GM18520 (cell line): ENCODE results near the gene ATP11A.
"Not testable (repeated sequence)": the region's sequence is repeated elsewhere in the genome, so short reads cannot be mapped to it uniquely, and the experiment has no call there.

Experiments
- ATAC-seq: cut with Tn5 transposase; IDR thresholded peaks from one replicate; pipeline ENCODE4 v1.9.1; 2021; ENCODE audit not compliant: unreplicated experiment

The ATP11A gene

DNA sequence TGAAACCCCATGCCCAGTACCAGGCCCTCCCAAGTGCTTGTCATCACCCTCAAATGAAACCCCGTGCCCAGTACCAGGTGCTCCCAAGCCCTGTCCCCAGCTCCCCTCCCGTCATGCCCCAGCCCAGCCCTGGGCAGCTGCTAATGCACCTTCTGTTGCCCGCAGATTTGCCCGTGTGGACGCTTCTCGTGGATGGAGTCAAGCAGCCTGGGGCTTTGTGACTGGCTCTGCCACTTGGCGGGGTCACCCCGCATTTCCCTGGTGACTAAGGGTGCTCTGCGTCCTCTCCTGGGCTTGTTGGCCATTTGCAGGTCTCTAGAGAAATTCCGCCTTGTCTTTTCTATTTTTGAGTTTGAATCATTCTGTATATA is 82.7 kb downstream of the ATP11A start:
- ATAC-seq = no peak

DNA sequence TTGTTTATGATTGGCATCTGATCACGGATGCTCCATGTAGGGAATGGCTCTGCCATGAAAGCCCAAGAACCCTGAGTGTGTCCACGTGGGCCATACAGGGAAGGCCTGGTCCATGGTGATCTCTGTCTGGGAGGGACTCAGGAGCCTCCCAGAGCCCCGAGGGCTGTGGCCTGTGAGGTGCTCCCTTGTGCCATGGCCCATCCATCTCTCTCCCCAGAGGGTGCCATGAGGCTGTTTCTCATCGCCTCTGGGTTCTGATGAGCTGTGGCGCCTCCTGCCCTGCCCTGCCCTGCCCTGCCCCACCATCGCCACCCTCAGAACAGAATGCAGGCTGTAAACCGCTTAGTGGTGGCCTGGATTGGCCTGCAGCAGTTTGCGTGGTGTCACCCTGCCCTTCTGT is 83.1 kb downstream of the ATP11A start:
- no peak for ATAC-seq

DNA sequence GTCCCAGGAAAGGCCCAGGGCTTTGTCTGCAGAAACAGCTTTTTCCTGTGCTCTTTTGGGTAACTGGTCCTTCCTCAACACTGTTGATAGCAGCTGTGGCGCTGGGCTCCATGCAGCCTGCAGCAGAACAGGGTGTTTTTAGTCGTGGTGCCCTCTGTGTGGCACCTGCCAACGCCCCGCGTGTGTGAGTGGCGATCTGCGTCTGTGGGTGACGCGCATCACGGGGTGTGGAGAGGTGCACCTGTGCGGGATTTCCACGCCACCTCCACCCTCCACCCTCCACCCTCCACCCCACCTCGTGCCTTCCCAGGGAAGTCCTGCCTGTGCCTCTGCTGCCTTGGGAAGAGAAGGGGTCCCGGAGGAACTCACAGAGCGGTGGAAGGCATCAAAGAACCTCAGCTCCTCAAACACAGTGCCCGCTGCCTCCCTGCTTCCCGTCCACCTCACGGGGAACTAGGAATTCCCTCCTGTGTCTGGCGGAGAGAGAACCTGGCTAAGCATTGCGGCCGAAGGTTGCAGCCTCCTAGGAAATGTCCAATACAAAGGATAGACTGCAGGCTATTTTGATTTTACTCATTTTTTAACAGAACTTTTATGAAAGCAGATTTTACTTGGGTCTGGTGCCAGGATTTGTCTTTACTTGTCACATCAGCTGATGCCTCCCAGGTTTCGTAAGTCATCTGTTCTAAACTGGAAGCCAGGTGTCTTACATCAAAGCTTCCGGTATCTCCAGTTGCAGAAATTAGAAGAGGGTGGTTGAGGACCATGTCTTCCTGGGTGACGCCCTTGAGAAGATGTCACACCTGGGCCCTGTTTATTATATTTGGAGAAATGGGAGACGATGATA is 84.0 kb downstream of the ATP11A start:
- ATAC-seq = no peak

DNA sequence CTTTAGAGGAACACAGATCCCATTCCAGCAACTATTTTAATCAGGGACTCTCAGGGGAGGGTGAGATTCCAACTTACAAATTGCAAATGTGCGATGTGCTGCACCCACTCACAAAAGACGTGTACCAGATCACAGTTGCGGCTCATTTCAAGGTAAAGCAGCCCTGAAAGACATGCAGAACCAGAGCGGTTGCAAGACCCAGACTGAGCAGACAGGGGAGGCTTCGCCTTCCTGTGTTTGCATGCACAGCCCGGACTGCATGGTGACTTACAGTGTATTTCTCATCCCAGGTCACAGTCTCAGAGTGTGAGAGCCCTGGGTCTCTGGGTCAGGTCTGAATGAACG is 84.6 kb downstream of the ATP11A start:
- ATAC-seq = no peak

DNA sequence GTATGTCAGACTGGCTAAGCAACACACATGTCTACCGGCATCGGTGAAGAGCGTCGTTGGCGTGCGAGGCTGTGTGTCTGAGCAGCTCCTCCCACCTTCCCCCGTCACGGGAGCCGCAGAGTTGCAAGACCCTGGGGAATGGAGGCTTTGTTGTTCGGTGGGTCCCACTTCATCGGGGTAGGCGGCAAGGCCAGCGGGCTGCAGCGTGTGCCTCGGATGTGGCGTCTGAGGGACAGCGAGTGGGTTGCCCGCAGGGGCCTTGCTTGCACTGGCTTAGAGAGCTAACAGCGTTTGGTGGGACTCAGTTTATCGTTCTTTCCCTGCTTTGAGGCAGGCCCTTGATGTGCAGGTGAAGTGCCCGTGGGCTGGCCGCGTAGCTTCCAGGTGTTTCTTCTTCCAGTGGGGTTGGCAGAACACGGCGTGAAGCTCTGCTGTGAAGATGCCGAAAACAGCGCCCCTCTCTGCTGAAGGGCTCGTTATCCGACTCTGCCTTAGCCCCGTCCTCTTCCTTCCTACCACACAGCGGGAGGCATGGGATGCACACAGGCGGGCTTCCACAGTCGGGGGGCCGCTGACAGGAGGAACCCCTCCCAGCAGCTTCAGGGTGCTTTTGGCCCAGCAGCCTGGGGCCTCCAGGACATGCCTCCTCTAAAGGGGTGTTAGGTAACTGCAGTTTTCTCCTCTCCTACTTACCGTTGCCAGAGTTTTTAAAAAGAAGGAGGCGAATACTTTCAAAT is 85.2 kb downstream of the ATP11A start:
- no peak for ATAC-seq

DNA sequence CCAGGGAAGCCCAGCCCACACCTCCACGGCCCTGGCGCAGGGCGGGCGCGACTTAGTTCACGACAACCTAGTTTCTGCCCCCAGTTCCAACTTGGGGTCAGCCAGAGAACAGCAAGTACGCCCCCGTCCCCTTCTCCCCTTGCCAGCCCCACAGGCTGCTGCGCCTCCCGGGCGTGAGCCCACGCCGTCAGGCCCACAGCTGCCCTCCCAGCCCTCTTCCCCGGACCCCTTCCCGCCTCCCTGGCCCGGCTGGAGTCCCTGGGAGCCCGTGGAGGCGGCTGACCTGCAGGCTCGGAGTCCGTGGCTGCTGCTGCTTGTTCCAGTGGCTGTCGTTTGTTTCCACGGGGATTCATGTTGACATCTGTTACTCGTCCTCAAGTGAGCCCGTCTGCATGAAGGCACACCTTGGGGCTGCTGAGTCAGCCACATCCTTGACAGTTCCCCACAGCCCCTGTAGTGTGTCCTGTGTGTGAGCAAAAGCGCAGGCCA is 86.0 kb downstream of the ATP11A start:
- ATAC-seq = no peak

DNA sequence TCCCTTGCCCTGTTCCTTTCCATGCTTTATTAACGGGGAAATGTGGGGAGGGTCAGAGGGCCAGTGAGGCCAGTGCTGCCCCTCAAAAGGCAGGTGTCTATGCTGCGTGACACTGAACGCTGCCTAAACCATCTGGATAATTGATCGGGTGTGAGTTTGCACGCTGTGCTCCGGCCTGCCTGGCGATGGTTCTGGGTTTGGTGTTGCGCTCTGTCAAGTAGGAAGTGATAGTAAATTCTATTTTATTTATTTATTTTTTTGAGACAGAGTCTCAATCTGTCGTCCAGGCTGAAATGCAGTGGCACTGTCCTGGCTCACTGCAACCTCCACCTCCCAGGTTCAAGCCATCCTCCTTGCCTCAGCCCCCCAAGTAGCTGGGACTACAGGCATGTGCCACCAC is 86.5 kb downstream of the ATP11A start:
- ATAC-seq = no peak

DNA sequence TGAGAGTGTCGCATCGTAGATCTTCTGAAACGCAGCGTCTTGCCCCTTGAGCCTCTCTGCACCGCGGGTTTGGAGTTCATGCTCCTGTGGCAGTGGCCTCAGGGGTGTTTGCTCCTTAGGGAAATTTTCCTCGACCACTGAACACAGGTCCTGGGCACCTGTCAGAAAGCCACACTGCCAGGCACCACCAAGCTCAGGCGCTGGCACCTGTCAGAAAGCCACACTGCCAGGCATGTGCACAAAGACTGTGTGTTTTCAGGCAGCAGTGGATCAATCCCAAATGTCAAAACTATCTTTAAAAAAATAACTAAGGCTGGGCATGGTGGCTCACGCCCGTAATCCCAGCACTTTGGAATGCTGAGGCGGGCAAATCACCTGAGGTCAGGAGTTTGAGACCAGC is 87.1 kb downstream of the ATP11A start:
- ATAC-seq = no peak

DNA sequence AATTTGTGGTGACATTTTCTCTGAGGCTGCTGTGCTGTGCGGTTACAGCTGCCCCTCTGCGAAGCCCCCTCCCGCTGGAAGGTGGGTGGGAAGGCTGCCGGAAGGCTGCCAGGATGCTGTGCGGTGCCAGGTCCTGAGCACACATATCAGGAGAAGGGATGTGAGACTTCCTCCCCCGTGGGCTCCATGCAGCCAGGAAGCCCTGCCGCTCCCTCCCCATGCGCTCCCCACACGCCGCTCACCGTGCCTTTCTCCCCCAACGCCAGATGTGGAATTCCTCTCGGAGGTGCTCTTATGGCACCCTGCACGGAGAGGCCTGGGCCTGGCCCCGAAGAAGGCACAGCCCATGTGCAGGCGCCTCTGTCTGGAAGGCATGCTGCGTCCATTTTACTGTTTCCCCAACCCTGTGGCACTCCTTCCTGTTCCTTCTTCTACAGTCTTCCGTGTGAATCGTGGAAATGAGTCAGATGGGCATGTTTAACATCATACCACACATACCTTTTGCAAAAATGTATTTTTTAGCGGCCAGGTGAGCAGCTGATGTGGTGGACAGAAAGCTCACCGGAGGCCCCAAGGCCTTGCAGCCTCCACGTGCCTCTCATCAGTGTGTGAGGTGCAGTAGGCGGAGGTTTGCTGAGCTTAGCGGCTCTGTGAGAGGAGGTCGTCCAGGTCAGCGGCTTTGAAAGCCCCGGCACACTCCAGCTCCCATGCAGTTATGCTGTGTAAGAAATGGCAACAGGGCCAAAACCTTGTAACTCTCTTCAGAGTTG is 88.0 kb downstream of the ATP11A start:
- ATAC-seq = no peak

DNA sequence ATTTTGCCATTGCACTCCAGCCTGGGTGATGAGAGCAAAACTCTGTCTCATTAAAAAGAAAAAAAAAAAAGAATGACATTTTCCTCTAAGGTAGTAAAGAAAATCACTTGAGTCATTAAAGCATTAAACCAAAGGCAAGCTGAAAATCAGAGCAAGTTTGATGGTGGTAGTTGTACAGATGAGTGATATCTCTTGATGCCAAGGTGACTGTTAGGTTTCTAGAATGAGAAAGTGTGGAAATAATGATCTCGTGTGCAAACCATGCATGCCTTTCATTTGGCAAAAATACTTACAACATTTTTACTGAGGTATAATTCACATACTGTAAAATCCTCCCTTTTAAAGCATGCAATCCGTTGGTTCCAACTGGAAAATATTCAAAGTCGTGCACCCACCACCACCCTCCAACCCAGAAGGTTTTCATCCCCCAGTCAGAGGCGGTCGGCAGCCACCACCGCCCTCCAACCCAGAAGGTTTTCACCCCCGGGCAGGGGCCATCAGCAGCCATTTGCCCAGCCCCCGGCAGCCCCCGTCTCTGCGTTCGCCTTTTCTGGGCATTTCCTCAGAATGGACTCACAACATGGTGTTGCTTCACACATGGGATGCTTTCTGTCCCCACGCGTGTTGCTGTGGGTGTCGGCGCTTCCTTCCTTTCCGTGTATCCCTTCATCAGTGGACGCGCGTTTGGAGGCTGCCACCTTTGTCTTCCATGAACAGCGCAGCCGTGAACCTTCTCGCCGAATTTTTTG is 90.2 kb downstream of the ATP11A start:
- no peak for ATAC-seq

DNA sequence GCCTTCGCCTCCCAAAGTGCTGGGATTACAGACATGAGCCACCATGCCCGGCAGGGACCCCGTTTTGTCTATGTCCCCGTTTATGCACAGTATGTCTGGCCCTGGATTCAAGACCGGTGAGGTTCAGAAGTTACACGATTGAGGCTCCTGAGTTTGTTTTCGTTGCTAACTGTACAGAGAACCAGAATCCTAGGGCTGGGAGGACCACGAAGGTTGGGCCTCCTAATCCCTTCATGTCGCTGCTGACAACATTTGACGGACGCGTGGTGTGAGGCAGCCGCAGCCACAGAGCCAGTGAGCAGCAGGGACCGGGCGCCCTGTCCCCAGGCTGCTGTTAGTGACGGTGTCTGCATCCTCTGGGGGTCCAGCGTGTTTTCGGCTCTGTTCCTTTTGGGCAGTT is 91.4 kb downstream of the ATP11A start:
- no peak for ATAC-seq

DNA sequence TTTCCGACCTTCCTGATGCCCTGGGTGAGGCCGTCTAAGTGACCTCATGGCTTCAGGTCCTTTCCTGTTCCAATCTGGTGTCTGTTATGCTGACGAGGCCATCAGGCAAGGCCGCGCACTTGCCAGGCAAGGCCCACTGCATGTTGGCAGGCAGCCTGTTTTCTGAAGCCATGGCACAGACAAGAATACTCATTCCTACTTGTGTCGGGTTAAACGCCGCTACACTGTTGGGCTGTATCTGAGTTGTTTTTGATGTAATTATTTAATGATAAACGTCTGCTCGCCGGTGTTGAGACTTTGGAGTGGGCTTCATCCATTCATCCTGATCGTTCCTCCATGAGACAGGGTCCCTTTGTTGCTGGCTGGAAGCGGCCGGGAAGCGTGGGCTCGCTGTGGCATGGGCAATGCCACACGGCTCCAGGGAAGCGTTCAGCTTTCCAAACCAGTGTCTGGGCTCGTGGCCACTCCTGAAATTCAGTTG is 92.1 kb downstream of the ATP11A start:
- ATAC-seq = no peak

DNA sequence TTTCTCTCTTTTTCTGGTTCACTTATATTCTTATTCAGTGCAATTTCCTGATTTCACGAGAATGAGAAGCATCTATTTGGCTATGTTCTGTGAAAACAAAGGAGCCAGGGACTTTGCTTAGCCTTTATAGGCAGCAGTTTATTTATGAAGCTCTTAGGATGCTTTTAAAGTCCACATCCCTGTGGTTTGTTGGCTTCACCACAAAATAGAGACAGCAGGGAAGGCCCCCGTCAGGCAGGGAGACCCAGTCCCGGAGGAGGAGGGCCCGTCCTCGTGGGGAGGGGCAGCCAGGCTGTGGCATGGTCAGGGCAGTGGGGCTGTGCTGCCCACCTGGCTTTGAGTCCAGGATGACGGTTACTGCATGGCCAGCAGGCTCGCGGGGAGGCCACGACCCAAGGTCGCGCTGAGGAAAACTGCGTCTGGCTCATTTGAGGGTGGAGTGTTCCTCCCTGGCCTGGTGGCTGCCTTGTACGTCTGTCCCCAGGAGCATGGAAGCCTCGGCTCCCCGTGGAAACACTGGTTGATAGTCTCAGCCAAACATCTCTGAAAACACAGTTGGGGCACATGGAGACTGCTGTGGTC is 92.7 kb downstream of the ATP11A start:
- no peak for ATAC-seq

DNA sequence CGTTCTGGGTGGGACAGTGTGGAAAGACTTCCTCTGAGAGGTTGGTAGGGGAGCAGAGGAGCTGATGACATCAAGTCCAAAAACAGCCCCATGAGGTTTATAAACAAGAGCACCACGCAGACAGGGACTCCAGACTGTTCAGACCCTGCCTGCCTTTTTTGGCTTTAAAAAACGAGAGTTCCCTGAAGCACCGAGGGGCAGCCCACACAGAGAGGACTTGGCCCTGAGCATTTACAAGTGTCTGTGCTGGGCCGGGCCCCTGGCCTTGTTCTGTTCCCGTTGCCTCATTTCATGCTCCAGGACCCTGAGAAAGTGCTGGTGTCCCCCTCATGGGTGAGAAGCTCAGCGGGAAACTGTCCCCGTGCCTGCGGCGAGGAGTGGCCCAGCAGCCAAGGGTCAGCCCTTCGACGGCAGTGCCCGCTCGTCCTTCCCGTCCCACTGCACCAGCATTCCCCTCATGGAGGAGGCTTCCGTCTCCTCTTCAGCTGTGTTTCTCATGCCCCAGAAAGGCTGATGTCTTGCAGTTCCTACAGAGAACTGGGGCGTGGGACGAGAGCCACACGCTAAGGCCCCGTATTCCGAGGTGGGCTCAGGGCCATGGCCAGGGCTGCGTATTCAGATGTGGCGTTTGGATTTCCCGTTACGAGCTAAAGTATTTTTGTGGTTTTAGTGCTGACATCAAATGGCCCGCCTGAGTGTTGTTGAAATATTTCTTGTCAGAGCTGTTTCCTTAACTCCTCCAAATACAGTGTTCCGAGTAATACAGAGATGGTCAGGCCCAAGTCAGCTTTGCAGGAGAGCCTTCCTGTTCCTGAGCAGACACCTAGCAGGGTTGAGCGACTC is 93.5 kb downstream of the ATP11A start:
- no peak for ATAC-seq

DNA sequence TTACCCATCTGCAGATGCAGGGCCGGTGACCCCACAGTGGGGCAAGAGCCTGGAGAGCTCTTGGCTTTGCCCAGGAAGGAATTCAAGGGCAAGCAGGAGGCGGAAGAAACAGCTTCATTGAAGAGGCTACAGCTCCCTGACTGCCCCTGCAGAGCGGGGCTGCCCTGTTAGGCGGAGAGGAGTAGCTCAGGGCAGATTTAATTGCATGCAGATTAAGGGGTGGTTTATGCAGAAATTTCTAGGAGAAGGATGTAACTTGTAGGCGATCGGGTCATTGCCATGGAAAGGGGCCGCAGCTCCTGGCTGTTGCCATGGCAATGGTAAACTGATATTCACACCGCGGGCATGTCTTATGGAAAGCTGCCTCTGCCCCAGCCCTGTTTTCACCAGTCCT is 94.1 kb downstream of the ATP11A start:
- ATAC-seq = no peak

DNA sequence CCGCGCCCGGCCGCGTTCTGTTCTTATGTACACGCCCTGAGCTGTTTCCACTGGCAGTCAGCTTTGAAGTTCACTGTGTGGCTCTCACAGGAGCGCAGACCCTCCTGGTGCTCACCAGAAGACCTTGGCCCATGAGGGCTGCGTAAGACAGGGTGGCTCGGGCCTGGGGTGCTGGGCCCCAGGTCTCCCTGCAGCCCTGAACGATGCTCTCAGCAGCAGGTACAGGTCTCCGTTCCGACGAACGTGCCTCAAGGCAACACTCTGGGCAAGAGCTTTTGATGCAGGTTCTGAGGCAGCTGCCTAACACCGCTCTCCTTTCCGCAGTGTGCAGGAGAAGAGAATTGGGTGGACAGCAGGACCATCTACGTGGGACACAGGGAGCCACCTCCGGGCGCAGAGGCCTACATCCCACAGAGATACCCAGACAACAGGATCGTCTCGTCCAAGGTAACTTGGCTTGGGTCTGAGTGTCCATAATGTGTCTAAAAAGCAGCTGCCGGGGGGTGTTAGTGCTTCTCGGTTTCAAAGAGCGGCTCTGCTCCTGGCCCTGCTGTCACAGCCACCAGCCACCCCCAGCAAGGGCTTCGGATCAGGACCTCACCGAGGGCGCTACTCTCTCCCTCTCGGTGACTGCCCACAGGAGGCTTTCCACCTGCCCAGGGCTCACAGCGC is 95.1 kb downstream of the ATP11A start:
- no peak for ATAC-seq

DNA sequence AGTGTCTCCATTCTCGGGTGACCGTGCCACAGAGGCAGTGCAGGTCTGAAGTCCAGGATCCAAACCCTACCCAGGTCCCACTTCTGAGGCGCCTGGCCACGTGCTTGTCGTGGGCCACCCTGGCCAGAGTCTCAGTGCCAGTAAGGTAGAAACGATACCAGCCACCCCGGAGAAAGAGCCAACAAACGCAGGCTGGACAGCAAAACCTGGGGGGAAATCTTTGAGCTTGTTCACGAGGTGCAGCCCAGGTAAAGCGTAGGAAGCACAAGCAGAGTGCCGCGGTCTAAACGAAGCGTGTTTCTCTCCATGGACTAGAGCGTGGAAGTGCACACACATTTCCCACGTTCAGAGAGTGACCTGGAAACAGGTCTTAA is 95.6 kb downstream of the ATP11A start:
- ATAC-seq = no peak

DNA sequence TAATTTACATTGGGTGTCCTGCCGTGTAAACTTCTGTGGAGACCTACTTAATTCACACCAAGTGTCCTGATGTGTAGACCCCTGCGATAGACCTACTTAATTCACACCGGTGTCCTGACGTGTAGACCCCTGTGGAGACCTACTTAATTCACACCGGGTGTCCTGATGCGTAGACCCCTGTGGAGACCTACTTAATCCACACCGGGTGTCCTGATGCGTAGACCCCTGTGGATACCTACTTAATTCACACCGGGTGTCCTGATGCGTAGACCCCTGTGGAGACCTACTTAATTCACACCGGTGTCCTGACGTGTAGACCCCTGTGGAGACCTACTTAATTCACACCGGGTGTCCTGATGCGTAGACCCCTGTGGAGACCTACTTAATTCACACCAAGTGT is 97.0 kb downstream of the ATP11A start:
- not testable (repeated sequence) for ATAC-seq
